ENCODE measurements around the gene SDC1. TPM values are rescaled to one million over a fixed set of nuclear protein-coding genes. Genes with fewer than 3 reads are reported as not detected.

Gene SDC1
- total RNA-seq, 1 donor from 2014 or later: 11.1 TPM

DNA sequence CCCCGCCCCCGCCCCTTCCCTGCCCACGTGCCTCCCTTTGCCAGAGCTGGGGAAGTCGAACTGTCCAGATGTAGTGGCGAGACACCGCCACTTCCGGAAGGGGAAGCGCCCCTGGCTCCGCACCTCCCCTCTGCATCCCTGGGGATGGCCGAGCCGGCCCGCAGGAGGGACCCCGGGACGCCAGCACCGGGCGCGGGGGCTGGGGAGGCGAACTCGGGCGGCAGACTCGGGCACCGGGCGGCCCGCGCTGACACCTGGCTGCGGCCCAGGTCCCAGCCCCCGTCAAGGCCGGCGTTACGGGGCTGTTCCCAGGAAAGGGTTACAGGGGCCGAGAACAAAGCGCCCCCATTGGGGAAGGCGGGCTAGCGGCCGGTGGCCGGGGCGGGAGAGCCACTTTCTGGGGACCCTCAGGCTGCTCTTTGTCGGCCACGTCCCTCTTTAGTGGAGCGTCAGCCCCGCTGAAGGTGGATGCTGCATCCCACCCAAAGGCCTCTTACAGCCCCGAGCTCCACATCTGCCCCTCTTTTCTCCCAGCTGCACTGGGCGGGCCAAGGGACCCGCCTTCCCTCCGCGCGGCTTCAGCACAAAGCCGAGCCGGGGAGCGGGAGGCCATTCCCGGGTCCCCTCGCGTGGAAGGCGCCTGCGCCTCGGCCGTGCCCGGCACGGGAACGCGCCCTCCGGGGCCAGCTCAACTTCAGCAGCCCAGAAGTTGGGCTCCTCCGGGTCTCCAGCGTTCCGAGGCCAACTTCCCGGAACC, 1.3 kb downstream of the SDC1 start:
- H3K4me1 Mint-ChIP-seq (ENCODE audit: unreplicated experiment): peaks cover 27% of the 10 kb centered on the region
- no peaks in the 10 kb centered on the region for H3K36me3 Mint-ChIP-seq (ENCODE audit: unreplicated experiment)
- no peak overlapping the region for H3K27ac Mint-ChIP-seq (ENCODE audit: unreplicated experiment)
- no peak for DNase-seq (ENCODE audit: extremely low spot score, unreplicated experiment)
- no peaks in the 10 kb centered on the region for H3K9me3 Mint-ChIP-seq (ENCODE audit: unreplicated experiment)
- no peaks in the 10 kb centered on the region for H3K27me3 Mint-ChIP-seq (ENCODE audit: unreplicated experiment)
- TF ChIP-seq, protein P1, sequence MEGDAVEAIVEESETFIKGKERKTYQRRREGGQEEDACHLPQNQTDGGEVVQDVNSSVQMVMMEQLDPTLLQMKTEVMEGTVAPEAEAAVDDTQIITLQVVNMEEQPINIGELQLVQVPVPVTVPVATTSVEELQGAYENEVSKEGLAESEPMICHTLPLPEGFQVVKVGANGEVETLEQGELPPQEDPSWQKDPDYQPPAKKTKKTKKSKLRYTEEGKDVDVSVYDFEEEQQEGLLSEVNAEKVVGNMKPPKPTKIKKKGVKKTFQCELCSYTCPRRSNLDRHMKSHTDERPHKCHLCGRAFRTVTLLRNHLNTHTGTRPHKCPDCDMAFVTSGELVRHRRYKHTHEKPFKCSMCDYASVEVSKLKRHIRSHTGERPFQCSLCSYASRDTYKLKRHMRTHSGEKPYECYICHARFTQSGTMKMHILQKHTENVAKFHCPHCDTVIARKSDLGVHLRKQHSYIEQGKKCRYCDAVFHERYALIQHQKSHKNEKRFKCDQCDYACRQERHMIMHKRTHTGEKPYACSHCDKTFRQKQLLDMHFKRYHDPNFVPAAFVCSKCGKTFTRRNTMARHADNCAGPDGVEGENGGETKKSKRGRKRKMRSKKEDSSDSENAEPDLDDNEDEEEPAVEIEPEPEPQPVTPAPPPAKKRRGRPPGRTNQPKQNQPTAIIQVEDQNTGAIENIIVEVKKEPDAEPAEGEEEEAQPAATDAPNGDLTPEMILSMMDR (IDR thresholded peaks at IDR 0.05): no peak
- peak overlapping the region; percentile 64 for H3K4me3 Mint-ChIP-seq (ENCODE audit: unreplicated experiment)

DNA sequence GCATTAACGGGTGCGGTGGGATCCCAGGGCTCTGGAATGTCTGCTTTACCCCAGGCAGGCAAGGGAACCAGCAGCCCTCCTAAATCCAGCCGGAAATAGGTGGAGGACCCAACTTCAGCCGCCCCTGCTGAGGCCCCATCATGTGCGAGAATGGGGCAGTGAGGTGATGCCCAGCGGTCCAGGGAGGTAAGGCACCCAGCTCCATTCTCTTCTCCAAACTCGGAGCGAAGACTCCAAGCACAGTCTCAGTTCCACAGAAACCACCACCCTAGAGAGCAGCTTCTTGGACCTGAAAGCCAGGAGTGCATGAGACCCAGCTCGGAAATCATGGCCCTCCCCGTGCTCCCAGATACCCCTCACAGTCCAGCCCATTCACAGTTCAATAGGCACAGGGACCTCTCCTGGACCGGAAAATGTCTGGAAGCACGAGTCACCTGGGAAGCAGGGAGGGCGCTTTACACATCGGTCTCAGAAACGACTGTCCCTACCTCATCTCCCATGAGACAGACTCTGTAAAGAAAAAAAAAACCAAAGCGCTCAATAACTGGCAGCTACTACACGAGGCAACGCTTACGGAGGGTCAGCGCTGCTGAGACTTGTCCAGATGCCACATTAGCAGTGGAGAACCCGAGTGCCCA, 2.0 kb downstream of the SDC1 start:
- TF ChIP-seq, protein P1 (IDR thresholded peaks at IDR 0.05): no peak
- DNase-seq (ENCODE audit: extremely low spot score, unreplicated experiment): no peak
- no peaks in the 10 kb centered on the region for H3K36me3 Mint-ChIP-seq (ENCODE audit: unreplicated experiment)
- no peak overlapping the region for H3K27ac Mint-ChIP-seq (ENCODE audit: unreplicated experiment)
- peaks cover 27% of the 10 kb centered on the region for H3K4me1 Mint-ChIP-seq (ENCODE audit: unreplicated experiment)
- no peaks in the 10 kb centered on the region for H3K27me3 Mint-ChIP-seq (ENCODE audit: unreplicated experiment)
- peak overlapping the region; percentile 62 for H3K4me3 Mint-ChIP-seq (ENCODE audit: unreplicated experiment)
- no peaks in the 10 kb centered on the region for H3K9me3 Mint-ChIP-seq (ENCODE audit: unreplicated experiment)

DNA sequence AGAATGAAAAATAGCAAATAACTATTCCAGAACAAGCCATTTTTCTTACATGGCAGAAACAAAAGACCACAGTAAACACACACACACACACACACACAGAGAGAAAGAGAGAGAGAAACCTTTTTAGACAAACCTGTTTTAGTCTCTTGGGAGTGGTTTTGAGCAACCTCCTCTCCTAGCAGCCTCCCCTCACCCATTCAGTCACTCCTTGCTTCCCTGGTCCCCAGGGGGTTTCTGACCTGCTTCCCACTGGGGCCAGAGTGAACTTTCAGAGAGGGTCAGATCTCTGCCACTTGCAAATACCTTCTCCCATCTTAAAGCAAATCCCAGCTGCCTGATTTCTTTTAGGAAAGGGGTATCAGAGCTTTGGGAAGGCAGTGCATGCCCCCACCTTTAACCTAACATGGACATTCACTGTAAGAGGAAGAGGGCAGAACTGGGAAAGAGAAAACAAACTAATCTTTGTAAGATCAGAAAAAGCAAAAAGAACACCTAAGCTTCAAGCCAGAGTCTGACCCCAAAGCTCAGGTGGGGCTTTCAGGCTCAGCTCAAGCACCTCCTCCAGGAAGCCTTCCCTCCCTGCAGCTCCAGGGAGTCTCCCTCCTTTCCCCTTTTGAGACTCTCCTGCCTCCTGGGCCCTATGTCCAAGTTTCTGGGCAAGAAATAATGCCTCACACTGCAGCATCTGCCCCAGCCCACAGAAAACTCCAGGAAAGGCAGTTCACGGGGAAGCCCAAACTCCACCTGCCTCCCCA, 2.7 kb downstream of the SDC1 start:
- peak overlapping the region; percentile 19 for H3K4me3 Mint-ChIP-seq (ENCODE audit: unreplicated experiment)
- H3K9me3 Mint-ChIP-seq (ENCODE audit: unreplicated experiment): no peaks in the 10 kb centered on the region
- H3K27me3 Mint-ChIP-seq (ENCODE audit: unreplicated experiment): no peaks in the 10 kb centered on the region
- H3K36me3 Mint-ChIP-seq (ENCODE audit: unreplicated experiment): no peaks in the 10 kb centered on the region
- peaks cover 27% of the 10 kb centered on the region for H3K4me1 Mint-ChIP-seq (ENCODE audit: unreplicated experiment)
- DNase-seq (ENCODE audit: extremely low spot score, unreplicated experiment): no peak
- peak overlapping the region; percentile 52 for H3K27ac Mint-ChIP-seq (ENCODE audit: unreplicated experiment)
- TF ChIP-seq, protein P1 (IDR thresholded peaks at IDR 0.05): no peak

DNA sequence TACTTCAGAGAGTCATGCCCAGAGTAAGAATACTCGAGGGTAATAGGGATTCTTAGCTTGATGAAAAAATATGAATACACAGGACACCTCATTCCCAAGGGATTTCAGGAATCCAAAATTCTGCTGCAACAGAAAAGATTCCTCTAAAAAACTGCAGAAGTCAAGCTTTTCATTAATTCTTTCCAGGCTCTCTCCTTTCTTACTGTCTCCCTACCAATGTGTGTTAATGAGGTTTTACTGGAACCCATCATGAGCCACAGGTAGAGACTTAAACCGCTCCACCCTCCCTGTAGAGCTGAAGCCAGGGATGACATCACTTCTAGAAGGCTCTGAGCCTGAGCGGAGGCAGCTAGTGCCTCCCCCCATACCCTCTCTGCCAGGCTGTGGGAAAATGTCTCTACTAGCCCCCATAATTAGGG, 3.4 kb downstream of the SDC1 start:
- H3K4me3 Mint-ChIP-seq (ENCODE audit: unreplicated experiment): no peak overlapping the region
- H3K4me1 Mint-ChIP-seq (ENCODE audit: unreplicated experiment): peaks cover 27% of the 10 kb centered on the region
- no peaks in the 10 kb centered on the region for H3K9me3 Mint-ChIP-seq (ENCODE audit: unreplicated experiment)
- TF ChIP-seq, protein P1 (IDR thresholded peaks at IDR 0.05): no peak
- peak overlapping the region; percentile 52 for H3K27ac Mint-ChIP-seq (ENCODE audit: unreplicated experiment)
- H3K36me3 Mint-ChIP-seq (ENCODE audit: unreplicated experiment): no peaks in the 10 kb centered on the region
- no peaks in the 10 kb centered on the region for H3K27me3 Mint-ChIP-seq (ENCODE audit: unreplicated experiment)
- DNase-seq (ENCODE audit: extremely low spot score, unreplicated experiment): no peak
